Measurements from ENCODE around the gene CNTNAP3B. TPM values are rescaled to one million over a fixed set of nuclear protein-coding genes. Genes with fewer than 3 reads are reported as not detected.
"Not testable (repeated sequence)": the region's sequence is repeated elsewhere in the genome, so short reads cannot be mapped to it uniquely, and the experiment has no call there.

CNTNAP3B gene
- total and polyA plus RNA-seq, 10 of the 15 experiments (the other 5 are each of a cell fraction or from before 2014, with no cell fraction given): 0.03 to 0.21 (median 0.03) TPM; not detected in 7

DNA sequence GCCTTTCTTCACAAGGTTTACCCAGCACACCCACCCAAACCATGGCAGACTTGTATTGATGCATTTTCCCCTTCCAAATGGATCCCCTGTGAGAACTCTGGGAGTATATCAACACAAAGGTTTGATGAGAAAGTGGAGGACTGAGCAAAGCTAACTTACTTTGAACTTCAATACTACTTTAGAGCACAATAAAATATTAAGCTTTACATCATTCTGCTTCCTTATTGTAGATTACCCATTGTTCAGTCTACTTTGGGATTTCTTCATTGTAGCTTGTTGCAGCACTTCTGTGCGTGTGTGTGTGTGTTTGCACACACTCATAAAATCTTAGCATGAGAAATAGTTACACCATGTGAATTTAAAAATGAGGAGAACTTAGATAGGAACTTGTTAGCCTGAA, 75.4 kb downstream of the CNTNAP3B start:
- ATAC-seq; SMC1A ChIA-PET (ENCODE audit: uncharacterized antibody, unreplicated experiment): not testable (repeated sequence)

DNA sequence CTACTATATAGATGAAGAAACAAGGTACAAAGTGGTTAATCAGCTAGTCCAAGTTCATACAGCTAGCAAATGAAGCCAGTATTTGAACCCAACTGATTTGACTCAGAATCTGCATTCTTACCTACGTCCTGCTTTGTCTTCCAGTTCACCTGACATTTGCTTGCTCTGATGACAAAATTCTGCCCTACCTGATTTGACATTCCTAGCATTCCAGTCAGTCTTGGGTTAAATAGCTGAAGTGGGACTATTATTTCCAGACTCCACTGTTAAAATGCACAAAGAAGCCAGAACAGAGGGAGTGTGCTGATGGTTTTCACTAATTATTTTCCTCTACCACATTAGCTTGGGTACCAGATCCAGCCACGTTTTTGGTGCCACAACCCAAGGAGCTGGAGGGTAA, 78.5 kb downstream of the CNTNAP3B start:
- H4K20me1 ChIP-seq (ENCODE audit: control insufficient read depth, insufficient read depth); BruUV-seq (replicated peaks); SMC1A ChIA-PET (ENCODE audit: uncharacterized antibody, unreplicated experiment); H3K36me3 ChIP-seq (ENCODE audit: control insufficient read depth in 2 of 2, insufficient read depth in 2 of 2, low read length in 1 of 2); POLR2A ChIA-PET; intact Hi-C loops (cut with micrococcal nuclease; ENCODE audit: unreplicated experiment); H3K27me3 ChIP-seq (replicated peaks in 1 of 2; ENCODE audit: control insufficient read depth in 2 of 2, insufficient read depth in 2 of 2, low read length in 1 of 2); H3K4me2 ChIP-seq (ENCODE audit: control insufficient read depth, insufficient read depth); CTCF ChIA-PET; H2AFZ ChIP-seq (ENCODE audit: control insufficient read depth, low read depth, low read length); FAIRE-seq; RAD21 ChIA-PET (ENCODE audit: unreplicated experiment); H3K4me3 ChIP-seq; DNase-seq (ENCODE audit: low read depth, low spot score); H3K9me3 ChIP-seq (replicated peaks; ENCODE audit: control insufficient read depth, insufficient read depth, low read length); in situ Hi-C loops (cut with MboI); H3K79me2 ChIP-seq (ENCODE audit: control insufficient read depth, insufficient read depth, low read length); H3K27ac ChIP-seq (ENCODE audit: control insufficient read depth, insufficient read depth); ATAC-seq; H3K9ac ChIP-seq (ENCODE audit: control insufficient read depth, insufficient read depth, low read length); H3K4me1 ChIP-seq (ENCODE audit: control insufficient read depth, insufficient read depth, low read length): not testable (repeated sequence)
- whole genome bisulfite sequencing (ENCODE audit: insufficient coverage, insufficient replicate concordance, low lambda C conversion rate, missing lambda C conversion rate): no CpG with 5 or more reads among the region's 2 CpGs

More for the DNA sequence above, 75.4 kb downstream of the CNTNAP3B start:
- in situ Hi-C loops (cut with MboI); POLR2A ChIA-PET; H2AFZ ChIP-seq (ENCODE audit: control insufficient read depth, low read depth, low read length); H3K9me3 ChIP-seq (replicated peaks; ENCODE audit: control insufficient read depth, insufficient read depth, low read length); intact Hi-C loops (cut with micrococcal nuclease; ENCODE audit: unreplicated experiment); RAD21 ChIA-PET (ENCODE audit: unreplicated experiment); H3K4me1 ChIP-seq (ENCODE audit: control insufficient read depth, insufficient read depth, low read length); H4K20me1 ChIP-seq (ENCODE audit: control insufficient read depth, insufficient read depth); H3K9ac ChIP-seq (ENCODE audit: control insufficient read depth, insufficient read depth, low read length); FAIRE-seq; H3K27ac ChIP-seq (ENCODE audit: control insufficient read depth, insufficient read depth); H3K4me2 ChIP-seq (ENCODE audit: control insufficient read depth, insufficient read depth); H3K4me3 ChIP-seq; CTCF ChIA-PET; H3K79me2 ChIP-seq (ENCODE audit: control insufficient read depth, insufficient read depth, low read length); BruUV-seq (replicated peaks); H3K36me3 ChIP-seq (ENCODE audit: control insufficient read depth in 2 of 2, insufficient read depth in 2 of 2, low read length in 1 of 2); DNase-seq (ENCODE audit: low read depth, low spot score); H3K27me3 ChIP-seq (replicated peaks in 1 of 2; ENCODE audit: control insufficient read depth in 2 of 2, insufficient read depth in 2 of 2, low read length in 1 of 2): not testable (repeated sequence)
- 0% methylated on average over 1 of the region's 1 CpG for WGBS (ENCODE audit: insufficient coverage, insufficient replicate concordance, low lambda C conversion rate, missing lambda C conversion rate)

DNA sequence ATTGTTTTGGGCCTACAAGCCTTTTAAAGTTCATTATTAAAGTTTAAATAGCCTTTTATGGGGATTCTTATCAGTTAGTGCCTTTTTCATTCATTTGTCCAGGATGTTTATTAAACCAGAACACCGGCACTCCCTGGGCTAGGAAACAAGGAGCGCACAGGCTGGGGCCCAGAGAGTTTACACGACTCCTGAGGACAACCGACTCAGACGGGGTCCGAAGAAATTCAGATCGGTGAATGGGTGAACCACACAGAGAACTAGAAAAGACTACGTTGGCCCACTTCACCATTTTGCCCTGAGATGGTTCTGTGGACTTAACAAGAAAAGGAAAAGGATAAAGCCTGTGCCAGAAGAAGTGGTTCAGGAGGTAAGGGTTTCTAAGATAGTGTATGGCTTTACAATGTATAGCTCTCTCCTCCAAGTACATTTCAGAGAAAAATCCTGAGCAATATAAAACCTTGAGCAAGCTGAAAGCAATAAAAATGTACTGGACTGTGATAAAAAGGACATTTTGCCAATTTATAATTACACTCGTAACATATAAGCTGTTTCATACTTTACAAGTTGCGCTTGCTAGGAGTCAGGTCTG, 84.7 kb downstream of the CNTNAP3B start:
- H3K4me3 ChIP-seq; CTCF ChIA-PET; H4K20me1 ChIP-seq (ENCODE audit: control insufficient read depth, insufficient read depth); H3K9me3 ChIP-seq (replicated peaks; ENCODE audit: control insufficient read depth, insufficient read depth, low read length); BruUV-seq (replicated peaks); RAD21 ChIA-PET (ENCODE audit: unreplicated experiment); H3K9ac ChIP-seq (ENCODE audit: control insufficient read depth, insufficient read depth, low read length); intact Hi-C loops (cut with micrococcal nuclease; ENCODE audit: unreplicated experiment); ATAC-seq; in situ Hi-C loops (cut with MboI); H3K27me3 ChIP-seq (replicated peaks in 1 of 2; ENCODE audit: control insufficient read depth in 2 of 2, insufficient read depth in 2 of 2, low read length in 1 of 2); FAIRE-seq; POLR2A ChIA-PET; SMC1A ChIA-PET (ENCODE audit: uncharacterized antibody, unreplicated experiment); H3K79me2 ChIP-seq (ENCODE audit: control insufficient read depth, insufficient read depth, low read length); H3K27ac ChIP-seq (ENCODE audit: control insufficient read depth, insufficient read depth); DNase-seq (ENCODE audit: low read depth, low spot score); H3K4me2 ChIP-seq (ENCODE audit: control insufficient read depth, insufficient read depth); H3K36me3 ChIP-seq (ENCODE audit: control insufficient read depth in 2 of 2, insufficient read depth in 2 of 2, low read length in 1 of 2); H2AFZ ChIP-seq (ENCODE audit: control insufficient read depth, low read depth, low read length); H3K4me1 ChIP-seq (ENCODE audit: control insufficient read depth, insufficient read depth, low read length): not testable (repeated sequence)
- 45% methylated on average over 7 of the region's 10 CpGs for WGBS (ENCODE audit: insufficient coverage, insufficient replicate concordance, low lambda C conversion rate, missing lambda C conversion rate)

DNA sequence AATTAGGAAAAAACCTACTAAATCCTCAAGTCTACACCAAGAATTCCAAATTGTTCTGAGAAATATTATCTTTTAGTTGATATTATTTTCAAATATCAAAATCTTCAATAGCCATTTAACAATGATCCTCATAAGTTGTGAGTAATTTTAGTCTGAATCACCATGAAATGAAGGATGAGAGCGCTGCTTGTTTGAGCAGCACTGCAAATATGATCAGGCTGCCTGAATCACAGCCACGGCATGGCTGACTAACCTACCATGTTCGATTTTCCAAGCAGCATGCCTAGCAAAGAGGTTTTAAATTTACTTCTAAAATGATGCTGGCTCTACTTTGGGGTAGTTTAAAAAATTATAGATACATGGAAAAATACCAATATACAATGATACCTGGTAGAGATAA, 95.7 kb downstream of the CNTNAP3B start:
- CTCF ChIA-PET; H4K20me1 ChIP-seq (ENCODE audit: control insufficient read depth, insufficient read depth); H3K36me3 ChIP-seq (ENCODE audit: control insufficient read depth in 2 of 2, insufficient read depth in 2 of 2, low read length in 1 of 2); ATAC-seq; H3K9ac ChIP-seq (ENCODE audit: control insufficient read depth, insufficient read depth, low read length); FAIRE-seq; intact Hi-C loops (cut with micrococcal nuclease; ENCODE audit: unreplicated experiment); H3K9me3 ChIP-seq (replicated peaks; ENCODE audit: control insufficient read depth, insufficient read depth, low read length); H3K79me2 ChIP-seq (ENCODE audit: control insufficient read depth, insufficient read depth, low read length); in situ Hi-C loops (cut with MboI); H3K27me3 ChIP-seq (replicated peaks in 1 of 2; ENCODE audit: control insufficient read depth in 2 of 2, insufficient read depth in 2 of 2, low read length in 1 of 2); H3K4me1 ChIP-seq (ENCODE audit: control insufficient read depth, insufficient read depth, low read length); SMC1A ChIA-PET (ENCODE audit: uncharacterized antibody, unreplicated experiment); H3K4me2 ChIP-seq (ENCODE audit: control insufficient read depth, insufficient read depth); H2AFZ ChIP-seq (ENCODE audit: control insufficient read depth, low read depth, low read length); DNase-seq (ENCODE audit: low read depth, low spot score); H3K4me3 ChIP-seq; BruUV-seq (replicated peaks); POLR2A ChIA-PET; RAD21 ChIA-PET (ENCODE audit: unreplicated experiment); H3K27ac ChIP-seq (ENCODE audit: control insufficient read depth, insufficient read depth): not testable (repeated sequence)
- WGBS (ENCODE audit: insufficient coverage, insufficient replicate concordance, low lambda C conversion rate, missing lambda C conversion rate): no CpG with 5 or more reads among the region's 3 CpGs
